Measurements from ENCODE around the gene ZAP70. TPM values are rescaled to one million over a fixed set of nuclear protein-coding genes. Genes with fewer than 3 reads are reported as not detected.

Gene ZAP70
- total and polyA plus RNA-seq, 4 donors = 1.3 to 7.5 (median 3.6) TPM

DNA sequence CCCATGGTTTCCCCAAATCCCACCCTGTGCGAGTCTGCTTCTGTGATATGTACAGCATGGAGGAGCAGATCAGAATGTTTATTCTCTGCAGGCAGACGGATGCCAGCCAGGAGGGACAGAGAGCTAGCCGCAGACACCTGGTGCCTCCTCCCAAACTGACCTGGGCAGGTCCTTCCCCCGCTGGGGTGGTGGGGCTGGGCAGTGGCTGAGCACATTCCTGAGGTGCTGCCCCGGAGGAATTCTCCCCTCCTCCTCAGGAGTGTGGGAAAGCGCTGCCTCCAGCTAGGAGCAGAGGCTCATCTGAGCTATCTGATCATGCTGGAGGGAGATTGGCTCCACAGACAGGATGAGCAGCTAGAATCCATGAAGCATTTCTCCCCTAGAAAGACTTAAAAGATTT lies 22.2 kb upstream of the ZAP70 start:
- no peak for DNase-seq
- intact Hi-C loops (cut with DNase I) = loop anchor here in 1 of 2 donors (10.0 kb wide), 1 partner anchor 1626 kb away; no protein-coding TSS in a partner anchor
- no peaks in the 10 kb centered on the region for H3K36me3 ChIP-seq (ENCODE audit: control insufficient read depth in 1 of 2, insufficient read depth in 2 of 2, low read length in 1 of 2)
- H3K4me1 ChIP-seq (ENCODE audit: control insufficient read depth in 1 of 2, insufficient read depth in 2 of 2, low read length in 2 of 2) = no peaks in the 10 kb centered on the region
- WGBS, 2 donors = 55 to 61% methylated on average over 6 of the region's 6 CpGs
- no peak for ATAC-seq (ENCODE audit: low FRiP score)
- no peak overlapping the region for H3K27ac ChIP-seq (ENCODE audit: low read depth in 1 of 2, low read length in 2 of 2)
- H3K9me3 ChIP-seq (ENCODE audit: control insufficient read depth, low read length) = no peaks in the 10 kb centered on the region
- H3K27me3 ChIP-seq (ENCODE audit: control insufficient read depth in 1 of 2, insufficient read depth in 2 of 2, low read length in 1 of 2) = no peaks in the 10 kb centered on the region
- H3K4me3 ChIP-seq (ENCODE audit: low read length in 2 of 2) = no peak overlapping the region

DNA sequence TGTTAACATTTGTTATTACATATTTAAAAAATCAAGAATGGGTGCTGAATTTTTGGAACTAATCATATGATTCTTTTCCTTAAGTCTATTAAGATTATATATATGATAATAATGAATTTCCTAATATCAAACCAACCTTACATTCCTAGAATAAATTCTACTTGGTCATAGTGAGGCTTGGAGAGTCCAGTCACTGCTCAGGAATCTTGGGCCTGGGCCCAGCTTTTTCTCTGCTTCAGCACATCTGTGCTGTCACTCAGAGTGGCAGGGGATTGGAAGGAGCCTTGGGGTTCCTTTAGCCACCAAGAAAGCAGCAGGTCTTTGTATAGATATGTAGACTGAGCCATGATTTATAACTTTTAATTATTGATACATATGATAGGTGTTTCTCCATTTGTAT lies 19.9 kb upstream of the ZAP70 start:
- ATAC-seq (ENCODE audit: low FRiP score) (no peak), DNase-seq (no peak)
- Histone ChIP-seq H3K27ac (ENCODE audit: low read depth in 1 of 2, low read length in 2 of 2) (no peak overlapping the region), H3K4me3 (ENCODE audit: low read length in 2 of 2) (no peak overlapping the region), H3K36me3 (ENCODE audit: control insufficient read depth in 1 of 2, insufficient read depth in 2 of 2, low read length in 1 of 2) (no peaks in the 10 kb centered on the region), H3K4me1 (ENCODE audit: control insufficient read depth in 1 of 2, insufficient read depth in 2 of 2, low read length in 2 of 2) (no peaks in the 10 kb centered on the region), H3K9me3 (ENCODE audit: control insufficient read depth, low read length) (no peaks in the 10 kb centered on the region), H3K27me3 (ENCODE audit: control insufficient read depth in 1 of 2, insufficient read depth in 2 of 2, low read length in 1 of 2) (no peaks in the 10 kb centered on the region)
- intact Hi-C loops (cut with DNase I) = loop anchor here in 1 of 2 donors (10.0 kb wide), 1 partner anchor 1629 kb away; no protein-coding TSS in a partner anchor

DNA sequence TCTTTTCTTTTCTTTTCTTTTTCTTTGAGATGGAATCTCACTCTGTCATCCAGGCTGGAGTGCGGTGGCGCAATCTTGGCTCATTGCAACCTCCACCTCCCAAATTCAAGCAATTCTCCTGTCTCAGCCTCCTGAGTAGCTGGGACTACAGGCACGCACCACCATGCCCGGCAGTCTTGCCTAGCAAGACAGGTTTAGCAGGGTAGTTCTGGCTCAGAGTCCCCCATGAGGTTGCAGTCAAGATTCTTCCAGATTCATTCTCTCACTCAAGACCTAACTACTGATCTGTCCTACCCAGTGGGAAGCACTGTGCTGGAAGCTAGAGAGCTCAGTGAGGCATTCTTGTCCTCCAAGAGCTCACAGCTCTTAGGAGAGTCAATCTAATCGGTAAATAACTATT lies 17.6 kb upstream of the ZAP70 start:
- Histone ChIP-seq H3K4me3 (ENCODE audit: low read length in 2 of 2) (no peak overlapping the region), H3K36me3 (ENCODE audit: control insufficient read depth in 1 of 2, insufficient read depth in 2 of 2, low read length in 1 of 2) (no peaks in the 10 kb centered on the region), H3K27ac (ENCODE audit: low read depth in 1 of 2, low read length in 2 of 2) (no peak overlapping the region), H3K9me3 (ENCODE audit: control insufficient read depth, low read length) (no peaks in the 10 kb centered on the region), H3K27me3 (ENCODE audit: control insufficient read depth in 1 of 2, insufficient read depth in 2 of 2, low read length in 1 of 2) (no peaks in the 10 kb centered on the region), H3K4me1 (ENCODE audit: control insufficient read depth in 1 of 2, insufficient read depth in 2 of 2, low read length in 2 of 2) (no peaks in the 10 kb centered on the region)
- no peak for DNase-seq
- intact Hi-C loops (cut with DNase I) = loop anchor here (2.0 to 10.0 kb wide), 2 partner anchors 105 to 1631 kb away; no protein-coding TSS in a partner anchor
- ATAC-seq (ENCODE audit: low FRiP score) = no peak
- WGBS, 2 donors = 91 to 92% methylated on average over 5 of the region's 5 CpGs

DNA sequence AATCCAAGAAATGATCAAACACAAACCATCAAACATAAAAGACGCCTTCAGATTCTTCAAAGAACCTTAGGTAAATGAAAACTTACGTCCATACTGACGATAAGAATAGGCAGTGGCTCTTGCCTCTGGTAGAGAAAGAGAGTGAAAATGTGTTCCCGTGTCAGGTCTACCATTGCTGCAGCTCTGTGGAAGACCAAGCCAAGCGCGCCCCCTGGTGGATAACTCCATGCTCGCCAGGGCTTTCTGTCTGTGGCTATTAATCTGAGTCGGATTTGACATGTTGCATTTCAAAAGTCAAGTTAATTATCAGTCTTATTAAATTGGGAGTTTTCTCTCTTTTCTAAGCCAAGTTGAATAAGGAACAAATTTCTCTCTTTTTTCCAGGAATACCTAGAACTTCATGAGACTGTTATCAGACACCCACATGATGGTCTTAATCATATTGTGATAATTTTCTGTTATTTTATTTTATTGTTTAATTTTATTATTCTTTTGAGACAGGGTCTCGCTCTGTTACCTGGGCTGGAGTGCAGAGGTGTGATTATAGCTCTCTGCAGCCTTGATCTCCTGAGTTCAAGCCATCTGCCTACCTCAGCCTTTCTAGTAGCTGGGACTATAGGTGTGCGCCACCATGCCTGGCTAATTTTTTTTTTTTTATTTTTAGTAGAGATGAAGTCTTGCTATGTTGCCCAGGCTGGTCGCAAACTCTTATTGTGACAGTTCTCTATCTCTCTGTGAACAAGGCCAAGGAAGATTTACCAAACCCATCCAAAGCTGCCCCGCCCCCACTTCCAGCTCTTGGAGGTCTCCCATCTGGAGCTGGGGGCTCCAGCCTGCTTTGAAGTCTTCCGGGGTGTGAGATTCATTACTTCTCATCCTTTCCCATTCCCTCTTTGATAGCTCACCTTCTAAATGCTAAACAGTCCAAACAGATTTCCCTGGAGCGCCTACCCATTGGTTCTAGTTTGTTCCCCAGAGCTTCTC lies 15.8 kb upstream of the ZAP70 start:
- DNase-seq (peak; percentile 91 to 97), ATAC-seq (ENCODE audit: low FRiP score) (peak; percentile 93)
- no peak overlapping the region for H3K27ac ChIP-seq (ENCODE audit: low read depth in 1 of 2, low read length in 2 of 2)
- WGBS, 2 donors = 24 to 27% methylated on average over 14 of the region's 14 CpGs
- H3K4me1 ChIP-seq (ENCODE audit: control insufficient read depth in 1 of 2, insufficient read depth in 2 of 2, low read length in 2 of 2) = no peaks in the 10 kb centered on the region
- no peaks in the 10 kb centered on the region for H3K27me3 ChIP-seq (ENCODE audit: control insufficient read depth in 1 of 2, insufficient read depth in 2 of 2, low read length in 1 of 2)
- no peaks in the 10 kb centered on the region for H3K9me3 ChIP-seq (ENCODE audit: control insufficient read depth, low read length)
- H3K4me3 ChIP-seq (ENCODE audit: low read length in 2 of 2) = no peak overlapping the region
- intact Hi-C loops (cut with DNase I) = loop anchor here (1.0 to 10.0 kb wide), 3 partner anchors 33 to 1633 kb away; partner anchors contain the start of gene ACTR1B (in 1 of the 2)
- no peaks in the 10 kb centered on the region for H3K36me3 ChIP-seq (ENCODE audit: control insufficient read depth in 1 of 2, insufficient read depth in 2 of 2, low read length in 1 of 2)

DNA sequence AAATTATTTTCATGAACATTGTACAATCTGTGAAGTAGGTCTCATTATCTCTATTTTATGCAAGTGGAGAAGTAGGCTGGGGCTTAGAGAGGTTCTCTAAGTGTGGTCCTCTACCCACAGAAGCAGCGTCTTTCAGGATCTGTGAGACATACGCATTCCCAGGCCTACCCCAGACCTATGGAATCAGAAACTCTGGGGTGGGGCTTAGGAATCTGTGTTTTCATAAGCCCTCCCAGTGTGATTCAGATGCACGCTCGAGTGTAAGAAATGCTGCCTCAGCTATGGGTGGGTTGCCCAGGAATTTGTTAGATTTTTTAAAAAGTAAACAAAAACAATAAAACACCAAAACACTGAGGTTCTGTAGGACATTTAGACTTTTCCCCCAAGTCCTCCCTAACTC lies 14.8 kb upstream of the ZAP70 start:
- H3K9me3 ChIP-seq (ENCODE audit: control insufficient read depth, low read length) = no peaks in the 10 kb centered on the region
- intact Hi-C loops (cut with DNase I) = loop anchor here in 1 of 2 donors (10.0 kb wide), 1 partner anchor 1634 kb away; no protein-coding TSS in a partner anchor
- ATAC-seq (ENCODE audit: low FRiP score) (no peak), DNase-seq (no peak)
- WGBS, 2 donors = 81% methylated on average over 4 of the region's 4 CpGs
- no peaks in the 10 kb centered on the region for H3K36me3 ChIP-seq (ENCODE audit: control insufficient read depth in 1 of 2, insufficient read depth in 2 of 2, low read length in 1 of 2)
- no peaks in the 10 kb centered on the region for H3K4me1 ChIP-seq (ENCODE audit: control insufficient read depth in 1 of 2, insufficient read depth in 2 of 2, low read length in 2 of 2)
- H3K4me3 ChIP-seq (ENCODE audit: low read length in 2 of 2) = no peak overlapping the region
- no peak overlapping the region for H3K27ac ChIP-seq (ENCODE audit: low read depth in 1 of 2, low read length in 2 of 2)
- H3K27me3 ChIP-seq (ENCODE audit: control insufficient read depth in 1 of 2, insufficient read depth in 2 of 2, low read length in 1 of 2) = no peaks in the 10 kb centered on the region

DNA sequence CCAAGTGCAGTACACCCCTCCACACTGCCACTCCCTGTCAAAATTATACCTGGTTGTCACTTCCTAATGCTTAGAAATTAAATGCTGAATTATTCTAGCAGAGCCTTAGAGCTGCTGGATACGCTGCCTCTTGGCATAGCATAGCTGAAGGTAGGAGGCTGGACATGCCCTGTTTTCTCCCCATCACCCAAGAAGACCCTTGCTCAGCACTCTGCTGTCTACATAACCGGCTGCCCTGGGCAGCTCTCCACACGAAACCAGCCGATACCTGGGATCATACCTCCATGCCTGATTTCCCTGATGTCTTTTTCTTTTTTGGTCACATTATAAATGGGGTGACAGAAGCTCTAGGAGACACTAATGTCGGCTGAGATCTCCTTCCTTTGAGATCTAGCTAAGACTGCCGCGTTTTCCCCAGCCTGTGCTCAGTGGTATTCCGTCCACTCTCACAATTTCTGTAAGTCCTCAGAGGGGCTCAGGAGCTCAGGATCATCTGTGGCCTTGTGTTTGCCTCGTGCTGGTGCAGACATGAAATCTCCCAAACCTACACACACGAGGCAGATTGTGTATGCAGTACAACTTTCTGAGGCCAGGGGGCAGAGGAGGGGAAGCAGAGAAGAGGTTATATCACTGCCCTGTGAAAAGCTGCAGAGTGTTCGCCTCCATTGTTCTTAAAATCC lies 13.5 kb upstream of the ZAP70 start:
- no peaks in the 10 kb centered on the region for H3K27me3 ChIP-seq (ENCODE audit: control insufficient read depth in 1 of 2, insufficient read depth in 2 of 2, low read length in 1 of 2)
- ATAC-seq (ENCODE audit: low FRiP score) = no peak
- no peaks in the 10 kb centered on the region for H3K36me3 ChIP-seq (ENCODE audit: control insufficient read depth in 1 of 2, insufficient read depth in 2 of 2, low read length in 1 of 2)
- no peak for DNase-seq
- H3K27ac ChIP-seq (ENCODE audit: low read depth in 1 of 2, low read length in 2 of 2) = no peak overlapping the region
- H3K4me3 ChIP-seq (ENCODE audit: low read length in 2 of 2) = no peak overlapping the region
- intact Hi-C loops (cut with DNase I) = loop anchor here in 1 of 2 donors (10.0 kb wide), 2 partner anchors 685 to 1635 kb away; no protein-coding TSS in a partner anchor
- 63 to 66% methylated on average over 11 of the region's 11 CpGs for WGBS, 2 donors
- no peaks in the 10 kb centered on the region for H3K4me1 ChIP-seq (ENCODE audit: control insufficient read depth in 1 of 2, insufficient read depth in 2 of 2, low read length in 2 of 2)
- H3K9me3 ChIP-seq (ENCODE audit: control insufficient read depth, low read length) = no peaks in the 10 kb centered on the region

DNA sequence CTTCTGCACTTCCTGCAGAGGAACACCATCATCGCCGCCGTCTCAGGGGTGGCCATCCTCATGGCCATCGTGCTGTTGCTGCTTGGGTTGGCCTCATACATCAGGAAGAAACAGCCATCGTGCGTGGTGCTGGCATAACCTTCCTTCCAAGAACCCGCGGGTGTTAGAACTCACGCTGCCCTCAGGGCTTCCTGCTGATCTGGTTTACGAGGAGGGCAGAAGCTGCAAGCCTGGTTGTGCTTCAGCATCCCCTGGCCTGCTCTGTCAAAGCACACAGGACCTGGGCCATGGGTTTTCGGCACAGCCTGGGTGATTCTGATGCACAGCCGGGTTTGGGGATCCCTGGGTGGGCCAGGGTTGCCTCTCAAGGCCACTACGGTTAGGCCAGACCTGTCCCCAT lies 12.2 kb upstream of the ZAP70 start:
- Histone ChIP-seq H3K36me3 (ENCODE audit: control insufficient read depth in 1 of 2, insufficient read depth in 2 of 2, low read length in 1 of 2) (no peaks in the 10 kb centered on the region), H3K9me3 (ENCODE audit: control insufficient read depth, low read length) (no peaks in the 10 kb centered on the region), H3K27ac (ENCODE audit: low read depth in 1 of 2, low read length in 2 of 2) (no peak overlapping the region), H3K27me3 (ENCODE audit: control insufficient read depth in 1 of 2, insufficient read depth in 2 of 2, low read length in 1 of 2) (no peaks in the 10 kb centered on the region), H3K4me3 (ENCODE audit: low read length in 2 of 2) (no peak overlapping the region), H3K4me1 (ENCODE audit: control insufficient read depth in 1 of 2, insufficient read depth in 2 of 2, low read length in 2 of 2) (no peaks in the 10 kb centered on the region)
- no peak for DNase-seq
- ATAC-seq (ENCODE audit: low FRiP score) = no peak
- intact Hi-C loops (cut with DNase I) = loop anchor here in 1 of 2 donors (10.0 kb wide), 1 partner anchor 684 kb away; no protein-coding TSS in a partner anchor
- 81 to 91% methylated on average over 13 of the region's 13 CpGs for WGBS, 2 donors

DNA sequence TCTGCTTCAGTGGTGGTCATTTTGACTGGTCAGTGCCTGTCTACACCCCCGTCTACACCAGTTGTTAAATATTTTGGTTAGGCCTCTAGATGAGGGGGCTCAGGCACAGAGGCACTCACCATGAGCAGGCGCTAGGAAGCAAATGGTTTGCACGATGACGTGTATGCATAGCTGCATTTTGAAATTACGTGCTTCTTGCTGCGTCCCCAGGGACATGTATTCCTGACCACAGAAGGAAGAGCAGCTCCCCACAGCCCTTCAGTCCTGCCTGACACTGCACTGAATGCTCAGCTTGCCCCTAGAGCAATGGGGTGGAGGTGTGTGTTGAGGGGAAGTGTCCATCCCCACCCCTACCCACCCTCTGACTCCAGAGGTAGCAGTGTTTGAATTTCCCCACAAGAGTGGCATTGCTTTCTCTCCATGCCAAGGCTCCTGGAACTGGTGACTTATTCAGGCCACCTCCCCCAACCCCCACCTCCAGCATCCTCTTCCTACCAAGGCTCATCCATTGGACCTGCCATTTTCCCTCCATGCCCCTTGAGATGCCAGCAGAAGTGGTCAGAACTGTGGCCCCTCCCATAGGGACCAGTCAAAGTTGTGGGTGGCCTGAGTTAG lies 11.4 kb upstream of the ZAP70 start:
- intact Hi-C loops (cut with DNase I) = loop anchor here in 1 of 2 donors (10.0 kb wide), 1 partner anchor 683 kb away; no protein-coding TSS in a partner anchor
- Histone ChIP-seq H3K9me3 (ENCODE audit: control insufficient read depth, low read length) (no peaks in the 10 kb centered on the region), H3K4me3 (ENCODE audit: low read length in 2 of 2) (no peak overlapping the region), H3K4me1 (ENCODE audit: control insufficient read depth in 1 of 2, insufficient read depth in 2 of 2, low read length in 2 of 2) (no peaks in the 10 kb centered on the region), H3K27me3 (ENCODE audit: control insufficient read depth in 1 of 2, insufficient read depth in 2 of 2, low read length in 1 of 2) (no peaks in the 10 kb centered on the region), H3K36me3 (ENCODE audit: control insufficient read depth in 1 of 2, insufficient read depth in 2 of 2, low read length in 1 of 2) (no peaks in the 10 kb centered on the region), H3K27ac (ENCODE audit: low read depth in 1 of 2, low read length in 2 of 2) (no peak overlapping the region)
- DNase-seq = no peak
- ATAC-seq (ENCODE audit: low FRiP score) = no peak
- WGBS, 2 donors = 86 to 88% methylated on average over 6 of the region's 6 CpGs

Measured in aorta (tissue), 5 donors.